Spleen (tissue), 11 donors: ENCODE results near the gene SH3BP1. TPM values are rescaled to one million over a fixed set of nuclear protein-coding genes. Genes with fewer than 3 reads are reported as not detected.

ENCODE experiments used
- DNase-seq: peaks from one replicate; pipeline ENCODE4 v3.0.0-alpha.2; 2020
- H3K27ac ChIP-seq, 8 donors: fragments of 200-600 bp; sonication (generic) in 7 of 8; 1 replicate in 4 of 8; 2 replicates in 4 of 8; pipeline versions ENCODE4 v1.5.0 to v1.8.0; 2016 to 2021; ENCODE audit warnings: inconsistent platforms in 4 of 8, mild to moderate bottlenecking in 4 of 8, moderate library complexity in 1 of 8
- H3K27me3 ChIP-seq, 7 donors: fragments of 200-600 bp; sonication (generic) in 6 of 7; replicated peaks in 1 of 7; 1 replicate in 4 of 7; 2 replicates in 3 of 7; pipeline versions ENCODE4 v1.5.0 to v1.8.0; 2016 to 2021; ENCODE audit warnings: inconsistent platforms in 3 of 7, mild to moderate bottlenecking in 1 of 7
- H3K36me3 ChIP-seq, 6 donors: fragments of 200-600 bp; sonication (generic) in 5 of 6; 1 replicate in 4 of 6; 2 replicates in 2 of 6; pipeline versions ENCODE4 v1.5.0 to v1.8.0; 2016 to 2021; ENCODE audit warnings: inconsistent platforms in 2 of 6
- H3K4me1 ChIP-seq, 6 donors: fragments of 200-600 bp; sonication (generic) in 5 of 6; 1 replicate in 3 of 6; 2 replicates in 3 of 6; pipeline versions ENCODE4 v1.5.0 to v1.8.0; 2016 to 2021; ENCODE audit warnings: inconsistent platforms in 3 of 6
- H3K4me3 ChIP-seq, 8 donors: fragments of 200-600 bp; sonication (generic) in 7 of 8; 1 replicate in 4 of 8; 2 replicates in 4 of 8; pipeline versions ENCODE4 v1.5.0 to v1.8.0; 2016 to 2021; ENCODE audit warnings: inconsistent platforms in 4 of 8, mild to moderate bottlenecking in 4 of 8, moderate library complexity in 2 of 8
- H3K9me3 ChIP-seq, 8 donors: fragments of 200-600 bp; sonication (generic) in 7 of 8; 1 replicate in 4 of 8; 2 replicates in 4 of 8; pipeline versions ENCODE4 v1.5.0 to v1.8.0; 2016 to 2021; ENCODE audit warnings: inconsistent platforms in 4 of 8
- POLR2A ChIP-seq, 3 donors: fragments of 450-650 bp; IDR thresholded peaks; one replicate each; pipeline ENCODE4 v1.5.1; 2017; ENCODE audit warnings: antibody characterized with exemption in 3 of 3, mild to moderate bottlenecking in 1 of 3
- POLR2AphosphoS5 ChIP-seq, 3 donors: sonication (generic); formaldehyde crosslinking; IDR thresholded peaks; one replicate each; pipeline ENCODE4 v1.5.1; 2017; ENCODE audit warnings: antibody characterized with exemption in 3 of 3
- WGBS, 5 donors: extraction: QIAGEN DNeasy Blood & Tissue Kit in 3 of 5; methylation state at CpG; one replicate each; pipeline versions ENCODE4 v1.1.5 to v1.1.7; 2013 to 2018; 5-methylcytosine and 5-hydroxymethylcytosine counted together
- intact Hi-C: fragments of 100-400 bp; cut with DNase I; formaldehyde crosslinking; loops from one replicate; pipeline ENCODE4 v1.15.0; 2023; ENCODE audit warnings: low total_unique reads
- polyA plus RNA-seq, 3 donors: library from polyadenylated mRNA; stranded (reverse); fragments of 200-250 nt; gene quantifications; one replicate each; pipeline ENCODE4 v1.2.1, GENCODE V29; 2013
- total RNA-seq, 7 donors: library from RNA; depleted of rRNA in 3 of 7; stranded (reverse); fragments of >200 nt in 3 of 7; fragmentation: NEBNext Ultra II Directional in 4 of 7; extraction: Animal tissue kit (Norgen Biotek cat#: 25700) in 4 of 7; gene quantifications; one replicate each; pipeline versions ENCODE4 v1.1.0 to v1.2.1, GENCODE V29; 2016 to 2021
- TF ChIP-seq, protein P1 (sequence below), 11 experiments: fragments of 200-600 bp in 7 of 11; fragments of 450-650 bp in 4 of 11; sonication (generic) in 4 of 11; IDR thresholded peaks in 8 of 11; conservative IDR thresholded peaks in 3 of 11; 1 replicate in 7 of 11; 2 replicates in 4 of 11; pipeline versions ENCODE4 v1.4.0 to v1.8.0; 2016 to 2021; ENCODE audit warnings: antibody characterized with exemption in 11 of 11, inconsistent platforms in 4 of 11, mild to moderate bottlenecking in 1 of 11
- donor health status: healthy with polysubstance abuse.
- donor health status: DM: no; HTN: no; CAD: no; lungs with moderate emphysema.
- donor health status: DM: no; HTN: no; CAD: no.
- donor health status: Bipolar disorder and iron deficiency.
- donor health status: healthy.
- donor health status: DM: no; HTN: no; CAD: no.
- donor health status: DM: yes; HTN: yes; CAD: no.

The SH3BP1 gene
- total and polyA plus RNA-seq, 10 donors: 17.7 to 78.9 (median 57.2) TPM

DNA sequence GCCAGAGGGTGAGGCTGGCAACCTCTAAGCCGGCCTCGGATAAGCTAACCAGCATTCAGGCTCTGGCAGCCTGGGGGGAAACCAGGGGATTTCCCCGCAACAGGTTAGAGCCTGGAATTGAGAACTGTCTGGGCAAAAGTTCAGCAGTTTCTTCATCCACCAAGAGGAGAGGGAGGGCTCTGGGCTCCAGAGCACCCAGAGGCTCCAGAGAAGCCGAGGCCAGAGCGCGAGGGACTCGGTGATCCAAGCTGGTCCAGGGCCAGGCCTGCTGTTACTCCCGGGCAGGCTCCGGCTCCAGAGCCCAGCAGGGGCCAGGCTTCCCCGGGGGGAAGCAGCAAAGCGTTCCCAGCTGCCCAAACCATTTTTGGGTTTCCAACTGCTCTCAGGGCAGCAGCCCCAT lies 13.3 kb upstream of the SH3BP1 start:
- WGBS, 5 donors: 58 to 87% (median 86%) methylated on average over 10 to 11 of the region's 11 CpGs
- intact Hi-C loops: no loop called here
- Histone ChIP-seq H3K27me3 (no peaks in the 10 kb centered on the region), H3K4me3 (no peak overlapping the region), H3K4me1 (peaks cover 36 to 72% (median 56%) of the 10 kb centered on the region in 6 donors), H3K27ac (peak overlapping the region; percentile 23 to 96 (median 83)), H3K9me3 (no peaks in the 10 kb centered on the region), H3K36me3 (peaks cover 0 to 87% (median 30%) of the 10 kb centered on the region in 6 donors)
- peak; percentile 76 for DNase-seq
- TF ChIP-seq, protein P1, sequence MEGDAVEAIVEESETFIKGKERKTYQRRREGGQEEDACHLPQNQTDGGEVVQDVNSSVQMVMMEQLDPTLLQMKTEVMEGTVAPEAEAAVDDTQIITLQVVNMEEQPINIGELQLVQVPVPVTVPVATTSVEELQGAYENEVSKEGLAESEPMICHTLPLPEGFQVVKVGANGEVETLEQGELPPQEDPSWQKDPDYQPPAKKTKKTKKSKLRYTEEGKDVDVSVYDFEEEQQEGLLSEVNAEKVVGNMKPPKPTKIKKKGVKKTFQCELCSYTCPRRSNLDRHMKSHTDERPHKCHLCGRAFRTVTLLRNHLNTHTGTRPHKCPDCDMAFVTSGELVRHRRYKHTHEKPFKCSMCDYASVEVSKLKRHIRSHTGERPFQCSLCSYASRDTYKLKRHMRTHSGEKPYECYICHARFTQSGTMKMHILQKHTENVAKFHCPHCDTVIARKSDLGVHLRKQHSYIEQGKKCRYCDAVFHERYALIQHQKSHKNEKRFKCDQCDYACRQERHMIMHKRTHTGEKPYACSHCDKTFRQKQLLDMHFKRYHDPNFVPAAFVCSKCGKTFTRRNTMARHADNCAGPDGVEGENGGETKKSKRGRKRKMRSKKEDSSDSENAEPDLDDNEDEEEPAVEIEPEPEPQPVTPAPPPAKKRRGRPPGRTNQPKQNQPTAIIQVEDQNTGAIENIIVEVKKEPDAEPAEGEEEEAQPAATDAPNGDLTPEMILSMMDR (IDR thresholded peaks at IDR 0.05 in 8 of 11, conservative IDR thresholded peaks at IDR 0.05 in 3 of 11): no peak

DNA sequence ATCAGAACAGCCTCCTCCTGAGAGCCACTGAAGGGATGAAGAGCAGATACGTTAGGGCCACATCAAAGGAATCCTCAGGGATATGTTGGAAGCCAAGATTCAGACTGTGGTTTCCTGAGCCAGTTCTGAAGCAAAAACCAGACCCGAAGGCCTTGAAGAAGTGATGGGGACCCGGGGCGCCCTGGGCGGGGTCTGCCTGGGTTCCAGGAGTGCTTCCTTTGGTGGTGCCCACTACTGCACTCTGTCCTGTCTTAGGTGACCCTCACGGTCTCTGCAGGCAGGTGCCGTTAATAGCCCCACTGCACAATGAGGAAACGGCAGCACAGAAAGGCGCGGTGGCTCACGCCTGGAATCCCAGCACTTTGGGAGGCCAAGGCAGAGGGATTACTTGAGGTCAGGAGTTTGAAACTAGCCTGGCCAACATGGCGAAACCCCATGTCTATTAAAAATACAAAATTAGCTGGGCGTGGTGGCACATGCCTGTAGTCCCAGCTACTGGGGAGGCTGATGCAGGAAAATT lies 12.9 kb upstream of the SH3BP1 start:
- 61 to 76% (median 74%) methylated on average over 13 of the region's 13 CpGs for WGBS, 5 donors
- Histone ChIP-seq H3K36me3 (peaks cover 0 to 87% (median 31%) of the 10 kb centered on the region in 6 donors), H3K27ac (peak overlapping the region; percentile 73 to 96 (median 83)), H3K4me1 (peaks cover 36 to 77% (median 60%) of the 10 kb centered on the region in 6 donors), H3K27me3 (no peaks in the 10 kb centered on the region), H3K4me3 (no peak overlapping the region), H3K9me3 (no peaks in the 10 kb centered on the region)
- DNase-seq: no peak
- intact Hi-C loops: no loop called here
- TF ChIP-seq, protein P1 (IDR thresholded peaks at IDR 0.05 in 8 of 11, conservative IDR thresholded peaks at IDR 0.05 in 3 of 11): no peak
- TF ChIP-seq POLR2A (IDR thresholded peaks at IDR 0.05) (no peak), POLR2AphosphoS5 (IDR thresholded peaks at IDR 0.05) (no peak)

DNA sequence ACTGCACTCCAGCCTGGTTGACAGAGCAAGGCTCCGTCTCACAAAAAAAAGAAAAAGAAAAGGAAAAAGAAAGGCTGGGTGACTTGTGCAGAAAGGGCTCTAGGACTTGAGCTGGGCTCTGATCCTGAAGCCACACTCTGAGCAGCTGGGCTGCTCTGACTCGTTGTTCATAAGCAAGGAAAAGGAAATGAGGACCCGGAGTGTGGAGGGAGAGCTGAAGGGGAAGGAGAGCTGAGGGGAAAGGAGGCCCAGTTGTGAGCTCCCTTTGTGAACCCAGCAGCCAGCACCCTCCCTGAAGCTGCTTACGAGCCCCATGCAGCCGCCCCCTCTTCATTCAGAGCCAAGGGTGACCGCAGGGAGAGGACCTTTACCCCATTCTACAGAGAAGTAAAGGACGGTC lies 12.3 kb upstream of the SH3BP1 start:
- 33 to 39% (median 37%) methylated on average over 7 of the region's 7 CpGs for WGBS, 5 donors
- H3K27ac ChIP-seq: peak overlapping the region; percentile 73 to 96 (median 83)
- H3K4me1 ChIP-seq: peaks cover 36 to 82% (median 65%) of the 10 kb centered on the region in 6 donors
- no peak for DNase-seq
- no peaks in the 10 kb centered on the region for H3K9me3 ChIP-seq
- H3K27me3 ChIP-seq: no peaks in the 10 kb centered on the region
- peak overlapping the region in 1 of 8 donors; percentile 42 for H3K4me3 ChIP-seq
- intact Hi-C loops: no loop called here
- TF ChIP-seq, protein P1 (IDR thresholded peaks at IDR 0.05 in 8 of 11, conservative IDR thresholded peaks at IDR 0.05 in 3 of 11): no peak
- no peak for TF ChIP-seq POLR2A (IDR thresholded peaks at IDR 0.05)
- no peak for TF ChIP-seq POLR2AphosphoS5 (IDR thresholded peaks at IDR 0.05)
- peaks cover 0 to 87% (median 32%) of the 10 kb centered on the region in 6 donors for H3K36me3 ChIP-seq

DNA sequence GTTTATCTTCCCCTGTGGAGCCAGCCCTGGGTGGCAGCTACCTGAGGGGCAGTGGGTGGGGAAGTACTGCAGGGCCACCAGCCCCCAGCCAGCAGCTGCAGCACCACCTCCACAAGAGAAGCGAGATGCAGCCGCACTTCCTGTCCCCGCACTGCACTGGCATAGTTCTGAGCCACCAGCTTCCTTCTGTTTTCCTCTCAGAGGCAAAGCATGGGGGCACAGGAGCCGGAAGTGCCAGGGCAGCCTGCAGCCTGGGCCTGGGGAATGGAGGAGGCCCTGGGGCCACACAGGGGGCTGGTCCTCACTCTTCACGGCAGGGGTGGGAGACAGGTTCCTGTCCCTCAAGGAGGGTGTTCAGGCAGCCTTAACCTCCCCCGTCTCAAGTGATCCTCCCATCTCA lies 11.9 kb upstream of the SH3BP1 start:
- no peak for TF ChIP-seq POLR2A (IDR thresholded peaks at IDR 0.05)
- TF ChIP-seq, protein P1 (IDR thresholded peaks at IDR 0.05 in 8 of 11, conservative IDR thresholded peaks at IDR 0.05 in 3 of 11): no peak
- peak; percentile 78 to 79 (median 78) for TF ChIP-seq POLR2AphosphoS5 (IDR thresholded peaks at IDR 0.05)
- peak; percentile 93 for DNase-seq
- WGBS, 5 donors: 8 to 24% (median 15%) methylated on average over 3 to 6 of the region's 6 CpGs
- H3K4me1 ChIP-seq: peaks cover 39 to 86% (median 70%) of the 10 kb centered on the region in 6 donors
- no peaks in the 10 kb centered on the region for H3K27me3 ChIP-seq
- no peaks in the 10 kb centered on the region for H3K9me3 ChIP-seq
- H3K4me3 ChIP-seq: peak overlapping the region in 1 of 8 donors; percentile 42
- peaks cover 0 to 87% (median 34%) of the 10 kb centered on the region in 6 donors for H3K36me3 ChIP-seq
- peak overlapping the region; percentile 73 to 96 (median 83) for H3K27ac ChIP-seq
- intact Hi-C loops: no loop called here
